HepG2 (cell line): ENCODE data around the gene CIT. TPM values are rescaled to one million over a fixed set of nuclear protein-coding genes. Genes with fewer than 3 reads are reported as not detected.

Experiments used
- ATAC-seq: fragments of 200-7000 bp; cut with Tn5 transposase; 3 replicates; pipeline ENCODE4 v1.9.1; 2020; ENCODE audit warnings: mild to moderate bottlenecking, moderate library complexity
- BruUV-seq: library from RNA; stranded (reverse); fragments of 400-500 nt; replicated peaks from 2 replicates; lab custom pipeline; 2021; lab: Mats Ljungman, UMichigan
- CTCF ChIA-PET: fragments of 300-600 bp; formaldehyde crosslinking; extraction: SDS; loops from one replicate; lab custom pipeline; 2021; ENCODE audit warnings: low total read pairs, inconsistent platforms, low intra/inter-chr PET ratio; lab: Yijun Ruan, JAX
- POLR2A ChIA-PET: fragments of 350-600 bp; sonication (Branson Sonifier 250); formaldehyde crosslinking; loops from one replicate; lab custom pipeline; 2020; ENCODE audit warnings: antibody characterized with exemption, inconsistent platforms; lab: Yijun Ruan, JAX
- DNase-seq: peaks from one replicate; pipeline ENCODE4 v3.0.0-alpha.2; 2015; ENCODE audit warnings: low spot score
- FAIRE-seq: peaks from 3 replicates; lab custom pipeline; 2011; peaks lifted over from hg19 to GRCh38; lab: Jason Lieb, UNC
- H2AFZ ChIP-seq: one replicate; pipeline ENCODE4 v1.6.1; 2011; ENCODE audit warnings: low read length, inconsistent platforms
- H3K27ac ChIP-seq: fragments of 300-600 bp; 3 replicates; pipeline ENCODE4 v1.8.0; 2011; ENCODE audit warnings: mixed run types, mild to moderate bottlenecking, mixed read lengths, low read length, inconsistent platforms; ENCODE audit not compliant: insufficient read depth; ENCODE audit errors: extremely low read length
- H3K27me3 ChIP-seq, 2 experiments: fragments of 200-600 bp in 1 of 2; 2 replicates in 1 of 2; 3 replicates in 1 of 2; pipeline versions ENCODE4 v1.6.0 to v1.8.0; 2011; ENCODE audit warnings: low read length in 2 of 2, mild to moderate bottlenecking in 2 of 2, moderate library complexity in 2 of 2, inconsistent platforms in 1 of 2; ENCODE audit not compliant: insufficient read depth in 2 of 2, control insufficient read depth in 1 of 2
- H3K36me3 ChIP-seq, 2 experiments: fragments of 200-600 bp in 1 of 2; replicated peaks in 1 of 2; 2 replicates in 1 of 2; 3 replicates in 1 of 2; pipeline versions ENCODE4 v1.5.1 to v1.8.0; 2011; ENCODE audit warnings: low read length in 2 of 2, inconsistent platforms in 1 of 2; ENCODE audit not compliant: insufficient read depth in 2 of 2, control insufficient read depth in 1 of 2
- H3K4me1 ChIP-seq: 2 replicates; pipeline ENCODE4 v1.5.1; 2012; ENCODE audit warnings: low read length, inconsistent platforms; ENCODE audit not compliant: insufficient read depth
- H3K4me2 ChIP-seq: 2 replicates; pipeline ENCODE4 v1.6.0; 2011; ENCODE audit warnings: low read depth, low read length, inconsistent platforms
- H3K4me3 ChIP-seq, 3 experiments: fragments of 200-600 bp in 1 of 3; sonication (generic), shearing (Covaris generic) in 1 of 3; replicated peaks in 1 of 3; 2 replicates each; pipeline ENCODE4 v1.5.1; 2011 to 2016; ENCODE audit warnings: low read length in 3 of 3, inconsistent platforms in 2 of 3, low read depth in 2 of 3, mild to moderate bottlenecking in 2 of 3, control low read depth in 1 of 3, mixed read lengths in 1 of 3; ENCODE audit not compliant: insufficient read depth in 1 of 3
- H3K79me2 ChIP-seq: one replicate; pipeline ENCODE4 v1.6.1; 2011; ENCODE audit warnings: low read length, inconsistent platforms; ENCODE audit not compliant: insufficient read depth
- H3K9ac ChIP-seq: 2 replicates; pipeline ENCODE4 v1.6.0; 2011; ENCODE audit warnings: mild to moderate bottlenecking, low read depth, low read length, inconsistent platforms; ENCODE audit not compliant: insufficient read depth
- H3K9me3 ChIP-seq: 2 replicates; pipeline ENCODE4 v1.5.1; 2012; ENCODE audit warnings: mild to moderate bottlenecking, low read length
- H4K20me1 ChIP-seq: 2 replicates; pipeline ENCODE4 v1.6.0; 2011; ENCODE audit warnings: inconsistent platforms, mild to moderate bottlenecking, low read length, moderate library complexity; ENCODE audit not compliant: insufficient read depth
- ATF1 ChIP-seq: IDR thresholded peaks from 2 replicates; pipeline ENCODE4 v1.6.1; 2016; ENCODE audit warnings: mild to moderate bottlenecking, control low read depth
- CTCF ChIP-seq: sonication (generic); formaldehyde crosslinking; IDR thresholded peaks from 2 replicates; pipeline ENCODE4 v1.5.0; 2020; ENCODE audit warnings: mild to moderate bottlenecking, missing genetic modification reagents, moderate library complexity
- ERF ChIP-seq: IDR thresholded peaks from 2 replicates; pipeline ENCODE4 v1.6.1; 2018; ENCODE audit warnings: missing biosample characterization, missing genetic modification reagents
- GMEB2 ChIP-seq: IDR thresholded peaks from 2 replicates; pipeline ENCODE4 v1.6.1; 2016; ENCODE audit warnings: missing biosample characterization, missing genetic modification reagents, low read depth
- HOXA7 ChIP-seq: sonication (generic); formaldehyde crosslinking; IDR thresholded peaks from 2 replicates; pipeline ENCODE4 v1.8.1; 2022; ENCODE audit warnings: mild to moderate bottlenecking, missing genetic modification reagents, moderate library complexity
- MXD4 ChIP-seq: IDR thresholded peaks from 2 replicates; pipeline ENCODE4 v1.6.1; 2016; ENCODE audit warnings: mild to moderate bottlenecking, missing biosample characterization, missing genetic modification reagents
- RFX5 ChIP-seq: IDR thresholded peaks from 2 replicates; pipeline ENCODE4 v1.6.1; 2011; ENCODE audit warnings: low read depth, low read length, improper control_type of control experiment
- SMC3 ChIP-seq: IDR thresholded peaks from 2 replicates; pipeline ENCODE4 v1.6.1; 2011; ENCODE audit warnings: low read length, improper control_type of control experiment
- TBX2 ChIP-seq: sonication (generic); formaldehyde crosslinking; IDR thresholded peaks from 2 replicates; pipeline ENCODE4 v1.5.0; 2020; ENCODE audit warnings: missing genetic modification reagents, mild to moderate bottlenecking, borderline replicate concordance
- TGIF2 ChIP-seq: IDR thresholded peaks from 2 replicates; pipeline ENCODE4 v1.6.1; 2016; ENCODE audit warnings: control low read depth, missing compliant biosample characterization
- TSC22D2 ChIP-seq: sonication (generic); formaldehyde crosslinking; IDR thresholded peaks from 2 replicates; pipeline ENCODE4 v1.5.1; 2020; ENCODE audit warnings: missing genetic modification reagents, mild to moderate bottlenecking, borderline replicate concordance
- ZKSCAN1 ChIP-seq: fragments of 150-350 bp; IDR thresholded peaks from 2 replicates; pipeline ENCODE4 v1.6.1; 2014; ENCODE audit warnings: low read length
- ZNF136 ChIP-seq: sonication (generic); formaldehyde crosslinking; IDR thresholded peaks from 2 replicates; pipeline ENCODE4 v1.8.1; 2022; ENCODE audit warnings: low read depth, mild to moderate bottlenecking, moderate library complexity, missing genetic modification reagents
- ZNF17 ChIP-seq: sonication (generic); formaldehyde crosslinking; IDR thresholded peaks from 2 replicates; pipeline ENCODE4 v1.5.0; 2020; ENCODE audit warnings: mild to moderate bottlenecking, missing genetic modification reagents
- ZNF225 ChIP-seq: sonication (generic); formaldehyde crosslinking; IDR thresholded peaks from 2 replicates; pipeline ENCODE4 v1.4.0; 2020; ENCODE audit warnings: mild to moderate bottlenecking, missing genetic modification reagents
- ZNF317 ChIP-seq: sonication (generic); formaldehyde crosslinking; IDR thresholded peaks from 2 replicates; pipeline ENCODE4 v1.5.0; 2020; ENCODE audit warnings: mild to moderate bottlenecking, missing genetic modification reagents
- ZNF354B ChIP-seq: sonication (generic); formaldehyde crosslinking; IDR thresholded peaks from 2 replicates; pipeline ENCODE4 v1.8.0; 2022; ENCODE audit warnings: mild to moderate bottlenecking, missing genetic modification reagents
- ZNF564 ChIP-seq: sonication (generic); formaldehyde crosslinking; IDR thresholded peaks from 2 replicates; pipeline ENCODE4 v1.8.1; 2023; ENCODE audit warnings: mild to moderate bottlenecking, missing genetic modification reagents
- ZNF605 ChIP-seq: sonication (generic); formaldehyde crosslinking; IDR thresholded peaks from 2 replicates; pipeline ENCODE4 v1.8.0; 2022; ENCODE audit warnings: mild to moderate bottlenecking, missing genetic modification reagents
- WGBS: methylation state at CpG from one replicate; pipeline ENCODE4 v1.1.6; 2017; ENCODE audit warnings: low lambda C conversion rate; 5-methylcytosine and 5-hydroxymethylcytosine counted together
- in situ Hi-C: cut with HindIII; loops from 2 replicates; pipeline ENCODE4 v1.10.0; 2017; ENCODE audit warnings: low pct_unique_long_range_greater_than_20kb; ENCODE audit not compliant: extremely low pct_ligation_motif_present
- intact Hi-C: fragments of 100-400 bp; cut with micrococcal nuclease; formaldehyde crosslinking; loops from one replicate; pipeline ENCODE4 v1.10.0; 2022; ENCODE audit not compliant: unreplicated experiment
- polyA plus RNA-seq, 8 experiments: library from polyadenylated mRNA; depleted of rRNA in 3 of 8; stranded (reverse) in 7 of 8; unstranded in 1 of 8; fragments of >200 nt; fragmentation: Illumina TruSeq in 4 of 8; extraction: Trizol in 4 of 8; gene quantifications; 2 replicates each; pipeline versions ENCODE4 v1.2.1 to v1.2.3, GENCODE V29; 2011 to 2016; ENCODE audit warnings: low read depth in 4 of 8, missing spikeins in 1 of 8, mixed read lengths in 1 of 8; ENCODE audit not compliant: insufficient read depth in 1 of 8
- total RNA-seq, 5 experiments: library from RNA; depleted of rRNA; stranded (reverse); fragments of >200 nt; fragmentation: Illumina TruSeq; extraction: Trizol; gene quantifications; 2 replicates each; pipeline ENCODE4 v1.2.3, GENCODE V29; 2016; ENCODE audit warnings: low read depth in 1 of 5
- TF ChIP-seq, protein P1 (sequence below): sonication (generic); formaldehyde crosslinking; IDR thresholded peaks from 2 replicates; pipeline ENCODE4 v1.8.0; 2022; ENCODE audit warnings: low read depth, missing genetic modification reagents
- TF ChIP-seq, protein P2 (sequence below): sonication (generic); formaldehyde crosslinking; IDR thresholded peaks from 2 replicates; pipeline ENCODE4 v1.4.0; 2020; ENCODE audit warnings: low read depth, mild to moderate bottlenecking, missing genetic modification reagents

Gene CIT
- total and polyA plus RNA-seq, 2 of the 13 experiments (the other 11 are each of a cell fraction or from before 2014, with no cell fraction given) = 7.7 to 11.7 TPM

DNA sequence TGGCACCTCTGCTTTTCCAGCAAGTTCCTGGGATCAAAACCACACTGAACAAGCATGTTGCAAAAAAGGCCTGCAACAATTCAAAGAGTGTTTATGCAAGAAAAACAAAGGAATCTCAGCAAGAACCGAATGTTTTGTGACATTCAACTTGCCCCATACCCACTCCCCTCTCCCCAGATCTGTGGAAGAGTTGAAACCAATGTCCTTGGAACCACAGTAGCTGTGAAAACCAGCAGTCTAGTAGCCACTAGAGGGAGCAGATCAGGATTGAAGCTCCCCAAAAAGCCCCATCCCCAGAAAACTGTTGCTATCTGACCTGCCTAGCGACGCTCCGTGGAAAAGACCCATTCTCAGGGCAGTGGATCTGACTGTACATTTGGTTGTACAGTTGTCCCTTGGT is 182.1 kb downstream of the CIT start:
- CTCF ChIA-PET = interaction anchor here (1.4 kb wide), 1 partner anchor 86 kb away, joined by 7 read pairs; no protein-coding TSS in a partner anchor
- Histone ChIP-seq H3K9me3 (no peaks in the 10 kb centered on the region), H3K4me3 (no peak overlapping the region), H3K9ac (no peak overlapping the region), H2AFZ (no peak overlapping the region), H3K79me2 (no peaks in the 10 kb centered on the region), H3K4me1 (peaks cover 31% of the 10 kb centered on the region), H3K4me2 (no peak overlapping the region), H3K27me3 (no peaks in the 10 kb centered on the region), H4K20me1 (no peaks in the 10 kb centered on the region), H3K27ac (no peak overlapping the region), H3K36me3 (peaks cover 3 to 25% of the 10 kb centered on the region in 2 experiments; a peak in 4 of 5 replicates)
- POLR2A ChIA-PET = interaction anchor here (1.0 to 1.3 kb wide), 2 partner anchors 11 to 25 kb away, joined by 3 to 5 read pairs; no protein-coding TSS in a partner anchor
- in situ Hi-C loops (no loop called here), intact Hi-C loops (loop anchor here (10.0 kb wide), 1 partner anchor 90 kb away; no protein-coding TSS in a partner anchor)
- BruUV-seq = no TSS peak
- peak; percentile 23 for DNase-seq
- 76% methylated on average over 4 of the region's 4 CpGs for WGBS
- peak; percentile 73 for FAIRE-seq
- ATAC-seq = peak; percentile 62
- TF ChIP-seq ERF (CRISPR knock-in tag) = no peak
- TF ChIP-seq, protein P1, sequence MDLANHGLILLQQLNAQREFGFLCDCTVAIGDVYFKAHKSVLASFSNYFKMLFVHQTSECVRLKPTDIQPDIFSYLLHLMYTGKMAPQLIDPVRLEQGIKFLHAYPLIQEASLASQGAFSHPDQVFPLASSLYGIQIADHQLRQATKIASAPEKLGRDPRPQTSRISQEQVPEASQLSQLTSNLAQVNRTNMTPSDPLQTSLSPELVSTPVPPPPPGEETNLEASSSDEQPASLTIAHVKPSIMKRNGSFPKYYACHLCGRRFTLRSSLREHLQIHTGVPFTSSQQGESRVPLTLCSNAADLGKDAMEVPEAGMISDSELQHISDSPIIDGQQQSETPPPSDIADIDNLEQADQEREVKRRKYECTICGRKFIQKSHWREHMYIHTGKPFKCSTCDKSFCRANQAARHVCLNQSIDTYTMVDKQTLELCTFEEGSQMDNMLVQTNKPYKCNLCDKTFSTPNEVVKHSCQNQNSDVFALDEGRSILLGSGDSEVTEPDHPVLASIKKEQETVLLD (CRISPR knock-in tag) = no peak
- TF ChIP-seq TGIF2 = no peak
- no peak for TF ChIP-seq MXD4 (CRISPR knock-in tag)
- TF ChIP-seq TBX2 = peak; percentile 24; the same call in 1 of the 2 replicates
- TF ChIP-seq ZNF605 (CRISPR knock-in tag) = no peak
- TF ChIP-seq HOXA7 (CRISPR knock-in tag) = no peak
- no peak for TF ChIP-seq ZNF225 (CRISPR knock-in tag)
- peak; percentile 57 for TF ChIP-seq CTCF (CRISPR knock-in tag)
- no peak for TF ChIP-seq GMEB2 (CRISPR knock-in tag)
- no peak for TF ChIP-seq TSC22D2 (CRISPR knock-in tag)
- TF ChIP-seq, protein P2, sequence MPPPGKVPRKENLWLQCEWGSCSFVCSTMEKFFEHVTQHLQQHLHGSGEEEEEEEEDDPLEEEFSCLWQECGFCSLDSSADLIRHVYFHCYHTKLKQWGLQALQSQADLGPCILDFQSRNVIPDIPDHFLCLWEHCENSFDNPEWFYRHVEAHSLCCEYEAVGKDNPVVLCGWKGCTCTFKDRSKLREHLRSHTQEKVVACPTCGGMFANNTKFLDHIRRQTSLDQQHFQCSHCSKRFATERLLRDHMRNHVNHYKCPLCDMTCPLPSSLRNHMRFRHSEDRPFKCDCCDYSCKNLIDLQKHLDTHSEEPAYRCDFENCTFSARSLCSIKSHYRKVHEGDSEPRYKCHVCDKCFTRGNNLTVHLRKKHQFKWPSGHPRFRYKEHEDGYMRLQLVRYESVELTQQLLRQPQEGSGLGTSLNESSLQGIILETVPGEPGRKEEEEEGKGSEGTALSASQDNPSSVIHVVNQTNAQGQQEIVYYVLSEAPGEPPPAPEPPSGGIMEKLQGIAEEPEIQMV (CRISPR knock-in tag) = no peak
- TF ChIP-seq ZNF136 (CRISPR knock-in tag) = no peak
- no peak for TF ChIP-seq ZNF354B (CRISPR knock-in tag)
- no peak for TF ChIP-seq RFX5
- no peak for TF ChIP-seq ZNF317 (CRISPR knock-in tag)
- TF ChIP-seq ZKSCAN1 = no peak
- TF ChIP-seq ZNF17 (CRISPR knock-in tag) = no peak
- TF ChIP-seq SMC3 = peak; percentile 31; the same call in 1 of the 2 replicates
- TF ChIP-seq ZNF564 (CRISPR knock-in tag) = no peak
- TF ChIP-seq ATF1 (CRISPR knock-in tag) = no peak
